ENCODE results near the gene HMGCS2. TPM values are rescaled to one million over a fixed set of nuclear protein-coding genes. Genes with fewer than 3 reads are reported as not detected.

HMGCS2 gene
- total RNA-seq, 1 donor, result not detected

DNA sequence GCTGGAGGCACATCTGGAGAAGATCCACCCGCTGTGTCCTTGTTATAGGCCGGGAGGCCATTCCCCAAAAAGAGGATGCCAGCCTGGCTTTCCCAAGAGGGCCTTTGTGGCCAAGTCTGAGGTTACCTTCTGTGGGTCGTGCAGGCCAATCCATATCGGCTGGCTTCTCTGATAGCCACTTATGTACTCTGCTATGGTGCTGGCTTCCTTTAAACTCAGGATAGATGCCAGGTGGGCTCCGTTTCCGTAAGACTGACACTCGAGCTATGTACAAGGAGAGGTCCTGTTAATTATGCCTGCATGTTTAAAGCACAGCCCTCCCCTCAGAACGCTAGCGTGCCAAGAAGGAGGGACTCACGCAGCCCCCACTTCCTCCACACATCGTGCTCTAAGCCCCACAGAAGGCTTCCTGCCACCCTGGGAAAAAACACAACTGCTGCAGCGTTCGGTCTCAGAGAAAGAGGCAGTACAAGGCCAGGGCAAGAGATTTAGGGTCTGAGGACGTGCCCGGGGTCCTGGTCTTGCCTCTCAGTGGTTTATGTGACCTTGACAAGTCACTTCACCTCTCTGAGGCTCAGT, 31.0 kb upstream of the HMGCS2 start:
- DNase-seq (ENCODE audit: low read depth), result no peak
- no peak for TF ChIP-seq CTCF (IDR thresholded peaks at IDR 0.05; ENCODE audit: insufficient read depth, low read depth, low read length)
- no peak overlapping the region for H3K4me3 ChIP-seq (ENCODE audit: low read depth, low read length)

- H3K4me3 ChIP-seq (ENCODE audit: low read depth, low read length), result no peak overlapping the region
- no peak for TF ChIP-seq CTCF (IDR thresholded peaks at IDR 0.05; ENCODE audit: insufficient read depth, low read depth, low read length)
- no peak for DNase-seq (ENCODE audit: low read depth)
Observed at GRCh38 chr1:119799003-119799402, 30.3 kb upstream of the HMGCS2 start.

GRCh38 chr1:119797606-119798005, 28.9 kb upstream of the HMGCS2 start:
- H3K4me3 ChIP-seq (ENCODE audit: low read depth, low read length), result no peak overlapping the region

DNA sequence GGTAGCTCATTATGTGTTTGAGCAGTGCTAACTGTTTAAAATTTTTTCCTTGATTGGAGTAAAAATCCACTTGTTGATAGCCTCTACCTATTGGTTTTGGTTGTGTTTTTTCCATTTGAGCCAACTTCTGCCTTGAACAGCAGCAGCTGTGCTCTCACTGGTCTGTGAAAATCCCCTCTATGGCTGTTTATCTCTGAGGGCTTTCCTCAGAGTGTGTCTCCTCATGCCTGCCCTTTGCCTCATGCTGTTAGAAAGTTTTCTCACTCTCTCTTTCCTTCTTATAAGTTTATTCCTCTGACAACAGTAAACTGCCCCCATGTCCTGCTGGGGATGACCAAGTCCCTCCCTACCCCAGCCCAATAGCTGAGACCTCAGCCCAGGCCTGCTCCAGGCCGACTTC, 28.5 kb upstream of the HMGCS2 start:
- no peak for DNase-seq (ENCODE audit: low read depth)
- TF ChIP-seq CTCF (IDR thresholded peaks at IDR 0.05; ENCODE audit: insufficient read depth, low read depth, low read length), result no peak
- H3K4me3 ChIP-seq (ENCODE audit: low read depth, low read length), result no peak overlapping the region

More at GRCh38 chr1:119797606-119798005, 28.9 kb upstream of the HMGCS2 start:
- DNase-seq (ENCODE audit: low read depth), result no peak
- no peak for TF ChIP-seq CTCF (IDR thresholded peaks at IDR 0.05; ENCODE audit: insufficient read depth, low read depth, low read length)

DNA sequence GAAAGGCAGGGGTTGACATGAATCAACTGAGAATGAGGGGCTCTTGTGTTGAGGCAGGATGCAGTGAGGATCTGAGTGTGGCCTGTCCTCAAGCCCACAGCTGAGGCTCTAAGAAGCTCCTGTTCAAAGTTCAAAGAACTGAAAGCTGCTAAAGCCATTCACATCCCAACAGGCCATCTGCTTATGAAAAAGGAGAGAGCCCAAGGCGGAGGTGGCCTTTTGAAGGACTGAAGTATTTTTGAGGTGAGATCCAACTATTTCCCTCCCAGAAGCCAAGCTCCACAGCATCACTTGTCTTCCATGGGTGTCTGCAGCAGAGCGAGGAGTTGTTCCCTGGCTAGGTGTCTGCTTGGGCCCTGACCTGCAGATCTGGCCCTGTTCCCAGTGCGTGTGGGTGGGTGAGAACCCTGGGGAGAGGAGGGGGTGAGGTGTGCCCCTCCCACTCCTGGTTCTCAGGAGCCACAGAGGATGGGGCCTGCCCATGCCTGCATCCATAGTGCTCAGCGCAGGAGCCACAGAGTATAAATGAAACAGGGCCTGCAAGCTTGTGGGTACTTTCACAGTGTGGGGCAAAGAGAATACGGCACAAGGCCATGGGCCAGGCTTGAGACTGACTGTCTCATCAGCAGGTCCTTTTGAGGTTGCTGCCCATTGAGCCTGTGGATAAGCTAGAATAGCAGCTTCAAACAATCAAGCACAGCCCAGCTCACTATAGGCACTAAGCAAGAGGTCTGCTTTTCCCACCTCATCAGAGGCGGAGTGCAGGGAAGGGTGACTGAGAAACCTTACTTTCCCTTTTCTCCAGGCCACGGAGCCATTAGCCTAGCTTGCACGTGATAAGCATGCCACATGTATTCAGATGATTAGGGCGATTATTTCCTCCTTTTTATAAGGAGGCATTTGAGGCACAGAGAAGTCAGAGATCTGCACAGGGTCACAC, 26.8 kb upstream of the HMGCS2 start:
- H3K4me3 ChIP-seq (ENCODE audit: low read depth, low read length), result no peak overlapping the region
- no peak for DNase-seq (ENCODE audit: low read depth)
- no peak for TF ChIP-seq CTCF (IDR thresholded peaks at IDR 0.05; ENCODE audit: insufficient read depth, low read depth, low read length)

GRCh38 chr1:119794876-119795240, 26.2 kb upstream of the HMGCS2 start:
- no peak overlapping the region for H3K4me3 ChIP-seq (ENCODE audit: low read depth, low read length)
- peak; percentile 79 for DNase-seq (ENCODE audit: low read depth)
- TF ChIP-seq CTCF (IDR thresholded peaks at IDR 0.05; ENCODE audit: insufficient read depth, low read depth, low read length), result no peak
